ACHN (cell line): Measurements from ENCODE around the gene ADRM1.

Experiments
- DNase-seq: peaks from one replicate; pipeline ENCODE4 v3.0.0-alpha.2; 2015
- in situ Hi-C: cut with HindIII; loops from 2 replicates; pipeline ENCODE4 v1.10.0; 2017; ENCODE audit warnings: low sequenced_read_pairs, low pct_ligation_motif_present, low pct_unique_long_range_greater_than_20kb

The ADRM1 gene

GRCh38 chr20:62345681-62346370, 43.0 kb downstream of the ADRM1 start:
- in situ Hi-C loops = no loop called here

GRCh38 chr20:62346398-62347150, 43.8 kb downstream of the ADRM1 start:
- in situ Hi-C loops = no loop called here
- DNase-seq = no peak

More at GRCh38 chr20:62345681-62346370, 43.0 kb downstream of the ADRM1 start:
- no peak for DNase-seq

- in situ Hi-C loops = no loop called here
Observed at GRCh38 chr20:62347151-62347404, 44.3 kb downstream of the ADRM1 start.

GRCh38 chr20:62347445-62347844, 44.6 kb downstream of the ADRM1 start:
- in situ Hi-C loops = no loop called here
- DNase-seq = no peak

More at GRCh38 chr20:62347151-62347404, 44.3 kb downstream of the ADRM1 start:
- DNase-seq = no peak

GRCh38 chr20:62348604-62349003, 45.8 kb downstream of the ADRM1 start:
- DNase-seq = no peak
- in situ Hi-C loops = no loop called here

- in situ Hi-C loops = no loop called here
- no peak for DNase-seq
Observed at GRCh38 chr20:62349556-62350097, 46.8 kb downstream of the ADRM1 start.

- DNase-seq = peak; percentile 55
- in situ Hi-C loops = no loop called here
Observed at GRCh38 chr20:62350098-62350628, 47.4 kb downstream of the ADRM1 start.

- in situ Hi-C loops = no loop called here
- DNase-seq = no peak
Observed at GRCh38 chr20:62350629-62351422, 48.0 kb downstream of the ADRM1 start.

GRCh38 chr20:62351469-62352401, 48.9 kb downstream of the ADRM1 start:
- no peak for DNase-seq

GRCh38 chr20:62352402-62353288, 49.8 kb downstream of the ADRM1 start:
- no peak for DNase-seq
- in situ Hi-C loops = no loop called here

More at GRCh38 chr20:62351469-62352401, 48.9 kb downstream of the ADRM1 start:
- in situ Hi-C loops = no loop called here

GRCh38 chr20:62353289-62354030, 50.7 kb downstream of the ADRM1 start:
- in situ Hi-C loops = no loop called here
- no peak for DNase-seq

- in situ Hi-C loops = no loop called here
- DNase-seq = no peak
Observed at GRCh38 chr20:62354031-62354808, 51.4 kb downstream of the ADRM1 start.

GRCh38 chr20:62354811-62355341, 52.1 kb downstream of the ADRM1 start:
- no peak for DNase-seq
- in situ Hi-C loops = no loop called here

GRCh38 chr20:62355516-62355877, 52.7 kb downstream of the ADRM1 start:
- no peak for DNase-seq
- in situ Hi-C loops = no loop called here

GRCh38 chr20:62355878-62356588, 53.2 kb downstream of the ADRM1 start:
- no peak for DNase-seq
- in situ Hi-C loops = no loop called here
